Measurements from ENCODE around the gene PLXNA4.
"Not testable (repeated sequence)": the region's sequence is repeated elsewhere in the genome, so short reads cannot be mapped to it uniquely, and the experiment has no call there.

The PLXNA4 gene

GRCh38 chr7:132393789-132394261, 182.4 kb downstream of the PLXNA4 start:
- CTCF ChIA-PET: interaction anchor here (0.7 to 1.0 kb wide), 2 partner anchors 122 to 184 kb away, joined by 3 to 8 read pairs; no protein-coding TSS in a partner anchor
- DNase-seq (ENCODE audit: extremely low spot score): no peak
- POLR2A ChIA-PET: no interaction called here
- TF ChIP-seq ARNT (IDR thresholded peaks at IDR 0.05) (no peak), ELF4 (IDR thresholded peaks at IDR 0.05) (no peak), BHLHE40 (IDR thresholded peaks at IDR 0.05; ENCODE audit: borderline replicate concordance) (no peak), NFRKB (IDR thresholded peaks at IDR 0.05) (no peak), FOXM1 (IDR thresholded peaks at IDR 0.05; ENCODE audit: borderline replicate concordance) (no peak), FOXA1 (IDR thresholded peaks at IDR 0.05) (no peak), CTBP1 (IDR thresholded peaks at IDR 0.05; ENCODE audit: borderline replicate concordance) (no peak)

- DNase-seq (ENCODE audit: extremely low spot score): no peak
- ChIA-PET POLR2A (no interaction called here), CTCF (interaction anchor here (0.9 kb wide), 1 partner anchor 185 kb away, joined by 3 read pairs; no protein-coding TSS in a partner anchor)
- no peak for TF ChIP-seq FOXM1 (IDR thresholded peaks at IDR 0.05; ENCODE audit: borderline replicate concordance)
- TF ChIP-seq FOXA1 (IDR thresholded peaks at IDR 0.05): no peak
- TF ChIP-seq ARNT (IDR thresholded peaks at IDR 0.05): no peak
- no peak for TF ChIP-seq ZNF384 (IDR thresholded peaks at IDR 0.05)
- TF ChIP-seq FOXK2 (IDR thresholded peaks at IDR 0.05): no peak
- TF ChIP-seq SUZ12 (IDR thresholded peaks at IDR 0.05): no peak
- TF ChIP-seq HDGF (IDR thresholded peaks at IDR 0.05; ENCODE audit: borderline replicate concordance): no peak
- TF ChIP-seq TARDBP (IDR thresholded peaks at IDR 0.05): no peak
- no peak for TF ChIP-seq SP1 (IDR thresholded peaks at IDR 0.05)
- TF ChIP-seq ELF4 (IDR thresholded peaks at IDR 0.05): no peak
- no peak for TF ChIP-seq PKNOX1 (IDR thresholded peaks at IDR 0.05)
- no peak for TF ChIP-seq LEF1 (IDR thresholded peaks at IDR 0.05; ENCODE audit: borderline replicate concordance)
- no peak for TF ChIP-seq NFRKB (IDR thresholded peaks at IDR 0.05)
- no peak for TF ChIP-seq BHLHE40 (IDR thresholded peaks at IDR 0.05; ENCODE audit: borderline replicate concordance)
- TF ChIP-seq L3MBTL2 (conservative IDR thresholded peaks at IDR 0.05): no peak
- no peak for TF ChIP-seq CTBP1 (IDR thresholded peaks at IDR 0.05; ENCODE audit: borderline replicate concordance)
Observed at GRCh38 chr7:132392713-132393112, 183.6 kb downstream of the PLXNA4 start.

GRCh38 chr7:132390705-132391104, 185.6 kb downstream of the PLXNA4 start:
- DNase-seq (ENCODE audit: extremely low spot score): no peak
- ChIA-PET CTCF (interaction anchor here (0.6 kb wide), 1 partner anchor 246 kb away, joined by 3 read pairs; no protein-coding TSS in a partner anchor), POLR2A (no interaction called here)
- TF ChIP-seq FOXA1 (IDR thresholded peaks at IDR 0.05) (no peak), SUZ12 (IDR thresholded peaks at IDR 0.05) (no peak), FOXM1 (IDR thresholded peaks at IDR 0.05; ENCODE audit: borderline replicate concordance) (no peak), LEF1 (IDR thresholded peaks at IDR 0.05; ENCODE audit: borderline replicate concordance) (no peak), BHLHE40 (IDR thresholded peaks at IDR 0.05; ENCODE audit: borderline replicate concordance) (no peak), ARNT (IDR thresholded peaks at IDR 0.05) (no peak), SP1 (IDR thresholded peaks at IDR 0.05) (no peak), L3MBTL2 (conservative IDR thresholded peaks at IDR 0.05) (no peak), TARDBP (IDR thresholded peaks at IDR 0.05) (no peak), PKNOX1 (IDR thresholded peaks at IDR 0.05) (no peak), ZNF384 (IDR thresholded peaks at IDR 0.05) (no peak), FOXK2 (IDR thresholded peaks at IDR 0.05) (no peak)

- CTCF ChIA-PET: not testable (repeated sequence)
Observed at GRCh38 chr7:132390049-132390448, 186.2 kb downstream of the PLXNA4 start.

GRCh38 chr7:132388688-132389087, 187.6 kb downstream of the PLXNA4 start:
- TF ChIP-seq ARNT (IDR thresholded peaks at IDR 0.05) (no peak), ELF4 (IDR thresholded peaks at IDR 0.05) (no peak), BHLHE40 (IDR thresholded peaks at IDR 0.05; ENCODE audit: borderline replicate concordance) (no peak), NFRKB (IDR thresholded peaks at IDR 0.05) (no peak), PKNOX1 (IDR thresholded peaks at IDR 0.05) (no peak), TARDBP (IDR thresholded peaks at IDR 0.05) (no peak), HDGF (IDR thresholded peaks at IDR 0.05; ENCODE audit: borderline replicate concordance) (no peak), FOXA1 (IDR thresholded peaks at IDR 0.05) (no peak), L3MBTL2 (conservative IDR thresholded peaks at IDR 0.05) (no peak), CTBP1 (IDR thresholded peaks at IDR 0.05; ENCODE audit: borderline replicate concordance) (no peak), SUZ12 (IDR thresholded peaks at IDR 0.05) (no peak), FOXK2 (IDR thresholded peaks at IDR 0.05) (no peak), ZNF384 (IDR thresholded peaks at IDR 0.05) (no peak), SP1 (IDR thresholded peaks at IDR 0.05) (no peak), LEF1 (IDR thresholded peaks at IDR 0.05; ENCODE audit: borderline replicate concordance) (no peak), FOXM1 (IDR thresholded peaks at IDR 0.05; ENCODE audit: borderline replicate concordance) (no peak)
- POLR2A ChIA-PET: no interaction called here
- DNase-seq (ENCODE audit: extremely low spot score): no peak
- CTCF ChIA-PET: no interaction called here

More at GRCh38 chr7:132390049-132390448, 186.2 kb downstream of the PLXNA4 start:
- POLR2A ChIA-PET; DNase-seq (ENCODE audit: extremely low spot score): not testable (repeated sequence)

GRCh38 chr7:132387596-132387995, 188.7 kb downstream of the PLXNA4 start:
- CTCF ChIA-PET: no interaction called here
- POLR2A ChIA-PET: no interaction called here
- no peak for DNase-seq (ENCODE audit: extremely low spot score)
- TF ChIP-seq HDGF (IDR thresholded peaks at IDR 0.05; ENCODE audit: borderline replicate concordance): no peak
- TF ChIP-seq SP1 (IDR thresholded peaks at IDR 0.05): no peak
- TF ChIP-seq L3MBTL2 (conservative IDR thresholded peaks at IDR 0.05): no peak
- no peak for TF ChIP-seq FOXM1 (IDR thresholded peaks at IDR 0.05; ENCODE audit: borderline replicate concordance)
- TF ChIP-seq CTBP1 (IDR thresholded peaks at IDR 0.05; ENCODE audit: borderline replicate concordance): no peak
- TF ChIP-seq FOXA1 (IDR thresholded peaks at IDR 0.05): no peak
- TF ChIP-seq ARNT (IDR thresholded peaks at IDR 0.05): no peak
- TF ChIP-seq FOXK2 (IDR thresholded peaks at IDR 0.05): no peak
